Stimulated activated CD8-positive, alpha-beta memory T cell treated with anti-CD3 and anti-CD28 coated beads, Interleukin-7, amount 100 ng/mL, for 48 hours (primary cell): Measurements from ENCODE around the gene CHD5.
"Not testable (repeated sequence)": the region's sequence is repeated elsewhere in the genome, so short reads cannot be mapped to it uniquely, and the experiment has no call there.

Source experiments
- DNase-seq, 2 donors: peaks; one replicate each; pipeline ENCODE4 v3.0.0-alpha.2; 2020; ENCODE audit warnings: low read depth in 1 of 2; ENCODE audit errors: extremely low read depth in 1 of 2

The CHD5 gene

GRCh38 chr1:6070450-6070974 lies 109.6 kb downstream of the CHD5 start:
- no peak for DNase-seq

GRCh38 chr1:6069573-6069972 lies 110.5 kb downstream of the CHD5 start:
- DNase-seq = no peak

- no peak for DNase-seq
These were observed 111.2 kb downstream of the CHD5 start for GRCh38 chr1:6068932-6069331.

- DNase-seq = no peak
These were observed 112.0 kb downstream of the CHD5 start for GRCh38 chr1:6068073-6068472.

- DNase-seq = no peak
These were observed 113.4 kb downstream of the CHD5 start for GRCh38 chr1:6066680-6067079.

GRCh38 chr1:6065093-6065858 lies 114.8 kb downstream of the CHD5 start:
- DNase-seq = no peak

GRCh38 chr1:6063532-6064053 lies 116.5 kb downstream of the CHD5 start:
- DNase-seq = not testable (repeated sequence)

- no peak for DNase-seq
These were observed 117.5 kb downstream of the CHD5 start for GRCh38 chr1:6062670-6063069.

GRCh38 chr1:6059866-6060265 lies 120.3 kb downstream of the CHD5 start:
- no peak for DNase-seq

- no peak for DNase-seq
These were observed 122.8 kb downstream of the CHD5 start for GRCh38 chr1:6057170-6057845.

GRCh38 chr1:6056572-6056948 lies 123.6 kb downstream of the CHD5 start:
- no peak for DNase-seq

GRCh38 chr1:6054596-6054995 lies 125.5 kb downstream of the CHD5 start:
- no peak for DNase-seq

GRCh38 chr1:6053206-6053546 lies 126.9 kb downstream of the CHD5 start:
- DNase-seq = no peak

GRCh38 chr1:6052543-6053205 lies 127.4 kb downstream of the CHD5 start:
- no peak for DNase-seq
